HL-60 (cell line): Measurements from ENCODE around the gene NUDCD3.

Experiments
- CTCF ChIP-seq: IDR thresholded peaks from one replicate; pipeline ENCODE4 v1.5.1; 2011; ENCODE audit warnings: low read length, control low read depth, inconsistent platforms; ENCODE audit not compliant: insufficient read depth
- GABPA ChIP-seq: IDR thresholded peaks from 2 replicates; pipeline ENCODE4 v1.6.1; 2012; ENCODE audit warnings: low read depth

- TF ChIP-seq CTCF (no peak), GABPA (no peak)
These were observed 57.0 kb downstream of the NUDCD3 start for GRCh38 chr7:44433255-44434022.
